Measurements from ENCODE around the gene OBSCN. TPM values are rescaled to one million over a fixed set of nuclear protein-coding genes. Genes with fewer than 3 reads are reported as not detected.

Gene OBSCN
- total RNA-seq, 2 donors from 2014 or later: 34.3 to 45.2 TPM

- Histone ChIP-seq H3K27ac (no peak overlapping the region), H3K9me3 (no peaks in the 10 kb centered on the region), H3K4me3 (no peak overlapping the region), H3K4me1 (replicated peaks) (no peaks in the 10 kb centered on the region), H3K36me3 (no peaks in the 10 kb centered on the region), H3K27me3 (replicated peaks; ENCODE audit: insufficient read depth) (no peaks in the 10 kb centered on the region)
- 96% methylated on average over 25 of the region's 25 CpGs for WGBS
- no peak for DNase-seq (ENCODE audit: low spot score)
- TF ChIP-seq, protein P1, sequence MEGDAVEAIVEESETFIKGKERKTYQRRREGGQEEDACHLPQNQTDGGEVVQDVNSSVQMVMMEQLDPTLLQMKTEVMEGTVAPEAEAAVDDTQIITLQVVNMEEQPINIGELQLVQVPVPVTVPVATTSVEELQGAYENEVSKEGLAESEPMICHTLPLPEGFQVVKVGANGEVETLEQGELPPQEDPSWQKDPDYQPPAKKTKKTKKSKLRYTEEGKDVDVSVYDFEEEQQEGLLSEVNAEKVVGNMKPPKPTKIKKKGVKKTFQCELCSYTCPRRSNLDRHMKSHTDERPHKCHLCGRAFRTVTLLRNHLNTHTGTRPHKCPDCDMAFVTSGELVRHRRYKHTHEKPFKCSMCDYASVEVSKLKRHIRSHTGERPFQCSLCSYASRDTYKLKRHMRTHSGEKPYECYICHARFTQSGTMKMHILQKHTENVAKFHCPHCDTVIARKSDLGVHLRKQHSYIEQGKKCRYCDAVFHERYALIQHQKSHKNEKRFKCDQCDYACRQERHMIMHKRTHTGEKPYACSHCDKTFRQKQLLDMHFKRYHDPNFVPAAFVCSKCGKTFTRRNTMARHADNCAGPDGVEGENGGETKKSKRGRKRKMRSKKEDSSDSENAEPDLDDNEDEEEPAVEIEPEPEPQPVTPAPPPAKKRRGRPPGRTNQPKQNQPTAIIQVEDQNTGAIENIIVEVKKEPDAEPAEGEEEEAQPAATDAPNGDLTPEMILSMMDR (IDR thresholded peaks at IDR 0.05): no peak
- TF ChIP-seq POLR2A (IDR thresholded peaks at IDR 0.05) (no peak), POLR2AphosphoS5 (IDR thresholded peaks at IDR 0.05) (no peak)
- intact Hi-C loops (cut with DNase I): no loop called here
Measured at GRCh38 chr1:228313536-228314277, 105.9 kb downstream of the OBSCN start.

DNA sequence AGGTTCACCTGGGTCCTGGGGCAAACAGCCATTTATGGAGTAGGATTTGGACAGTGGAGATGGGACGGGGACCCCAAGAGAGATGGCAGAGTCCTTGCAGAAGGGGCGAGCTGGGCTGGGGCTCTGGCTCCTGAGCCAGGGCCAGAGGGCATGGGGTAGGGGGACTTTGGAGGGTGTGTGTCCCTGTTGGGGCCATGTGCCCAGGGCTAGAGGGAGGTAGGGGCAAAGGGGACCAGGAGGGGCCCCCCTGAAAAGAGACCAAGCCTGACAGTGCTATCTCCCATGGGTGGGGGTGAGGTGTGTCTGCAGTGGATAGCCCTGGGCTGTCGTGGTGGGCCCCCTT, 106.4 kb downstream of the OBSCN start:
- TF ChIP-seq POLR2AphosphoS5 (IDR thresholded peaks at IDR 0.05) (no peak), POLR2A (IDR thresholded peaks at IDR 0.05) (no peak)
- TF ChIP-seq, protein P1 (IDR thresholded peaks at IDR 0.05): no peak
- no peaks in the 10 kb centered on the region for H3K27me3 ChIP-seq (replicated peaks; ENCODE audit: insufficient read depth)
- H3K27ac ChIP-seq: no peak overlapping the region
- DNase-seq (ENCODE audit: low spot score): no peak
- H3K9me3 ChIP-seq: no peaks in the 10 kb centered on the region
- no peak overlapping the region for H3K4me3 ChIP-seq
- H3K36me3 ChIP-seq: peaks cover 0 to 2% of the 10 kb centered on the region in 2 donors
- 97% methylated on average over 2 of the region's 3 CpGs for WGBS
- no peaks in the 10 kb centered on the region for H3K4me1 ChIP-seq (replicated peaks)
- intact Hi-C loops (cut with DNase I): no loop called here

- DNase-seq (ENCODE audit: low spot score): no peak
- WGBS: 91% methylated on average over 30 of the region's 31 CpGs
- TF ChIP-seq, protein P1 (IDR thresholded peaks at IDR 0.05): no peak
- TF ChIP-seq POLR2A (IDR thresholded peaks at IDR 0.05): no peak
- TF ChIP-seq POLR2AphosphoS5 (IDR thresholded peaks at IDR 0.05): no peak
- H3K36me3 ChIP-seq: peaks cover 0 to 4% of the 10 kb centered on the region in 2 donors
- no peaks in the 10 kb centered on the region for H3K27me3 ChIP-seq (replicated peaks; ENCODE audit: insufficient read depth)
- H3K27ac ChIP-seq: no peak overlapping the region
- intact Hi-C loops (cut with DNase I): no loop called here
- H3K4me3 ChIP-seq: no peak overlapping the region
- no peaks in the 10 kb centered on the region for H3K9me3 ChIP-seq
- no peaks in the 10 kb centered on the region for H3K4me1 ChIP-seq (replicated peaks)
Measured at GRCh38 chr1:228314658-228315483, 107.0 kb downstream of the OBSCN start.

- Histone ChIP-seq H3K4me1 (replicated peaks) (no peaks in the 10 kb centered on the region), H3K9me3 (no peaks in the 10 kb centered on the region), H3K36me3 (peaks cover 0 to 4% of the 10 kb centered on the region in 2 donors), H3K4me3 (no peak overlapping the region), H3K27ac (no peak overlapping the region), H3K27me3 (replicated peaks; ENCODE audit: insufficient read depth) (no peaks in the 10 kb centered on the region)
- intact Hi-C loops (cut with DNase I): no loop called here
- WGBS: 87% methylated on average over 17 of the region's 17 CpGs
- TF ChIP-seq POLR2AphosphoS5 (IDR thresholded peaks at IDR 0.05) (no peak), POLR2A (IDR thresholded peaks at IDR 0.05) (no peak)
- TF ChIP-seq, protein P1 (IDR thresholded peaks at IDR 0.05): no peak
- DNase-seq (ENCODE audit: low spot score): no peak
Measured at GRCh38 chr1:228315484-228315944, 107.7 kb downstream of the OBSCN start.

All from prostate gland (tissue), 2 donors.